H1 (cell line): Measurements from ENCODE around the gene DNAH12. TPM values are rescaled to one million over a fixed set of nuclear protein-coding genes. Genes with fewer than 3 reads are reported as not detected.

Experiments
- CTCF ChIA-PET: fragments of 300-600 bp; sonication (Branson Sonifier 250); formaldehyde crosslinking; loops from one replicate; lab custom pipeline; 2021; ENCODE audit not compliant: partially characterized antibody; lab: Charles Lee
- POLR2A ChIA-PET: fragments of 300-600 bp; sonication (Branson Sonifier 250); formaldehyde crosslinking; loops from one replicate; lab custom pipeline; 2021; ENCODE audit warnings: inconsistent platforms; ENCODE audit not compliant: partially characterized antibody; lab: Charles Lee
- DNase-seq, 2 experiments: peaks; one replicate each; pipeline versions ENCODE4 v3.0.0 to v3.0.0-alpha.2; 2010 to 2022; ENCODE audit warnings: low spot score in 2 of 2, low read depth in 1 of 2, mixed read lengths in 1 of 2
- FAIRE-seq: peaks from 2 replicates; lab custom pipeline; 2011; peaks lifted over from hg19 to GRCh38; lab: Jason Lieb, UNC
- H2AFZ ChIP-seq: 2 replicates; pipeline ENCODE4 v1.8.1; 2012; ENCODE audit warnings: low read length, inconsistent platforms
- H2AK5ac ChIP-seq: 2 replicates; pipeline ENCODE4 v1.6.1; 2013; ENCODE audit warnings: low read depth, low read length
- H2BK120ac ChIP-seq: replicated peaks from 2 replicates; pipeline ENCODE3; 2013; ENCODE audit warnings: low read depth, low read length, inconsistent platforms
- H2BK12ac ChIP-seq: 2 replicates; pipeline ENCODE4 v1.6.1; 2013; ENCODE audit warnings: low read depth, low read length
- H2BK15ac ChIP-seq: 2 replicates; pipeline ENCODE4 v1.6.1; 2013; ENCODE audit warnings: low read length
- H2BK20ac ChIP-seq: 2 replicates; pipeline ENCODE4 v1.6.1; 2013; ENCODE audit warnings: low read length
- H2BK5ac ChIP-seq: 2 replicates; pipeline ENCODE4 v1.6.1; 2013; ENCODE audit warnings: low read depth, low read length
- H3K14ac ChIP-seq: 2 replicates; pipeline ENCODE4 v1.6.1; 2013; ENCODE audit warnings: inconsistent platforms; ENCODE audit not compliant: insufficient read length
- H3K18ac ChIP-seq: 2 replicates; pipeline ENCODE4 v1.6.1; 2013; ENCODE audit warnings: low read length; ENCODE audit errors: extremely low read depth
- H3K23ac ChIP-seq: 2 replicates; pipeline ENCODE4 v1.6.1; 2013; ENCODE audit warnings: inconsistent platforms; ENCODE audit not compliant: insufficient read length
- H3K23me2 ChIP-seq: 2 replicates; pipeline ENCODE4 v1.6.1; 2013; ENCODE audit warnings: low read depth, low read length
- H3K27ac ChIP-seq: 2 replicates; pipeline ENCODE4 v1.6.1; 2011; ENCODE audit warnings: low read depth, low read length, inconsistent platforms
- H3K27me3 ChIP-seq, 4 experiments: replicated peaks in 1 of 4; 1 replicate in 1 of 4; 2 replicates in 3 of 4; pipeline versions ENCODE4 v1.6.1 to v1.8.1; 2011 to 2013; ENCODE audit warnings: low read length in 3 of 4, mild to moderate bottlenecking in 3 of 4, inconsistent platforms in 2 of 4, mixed read lengths in 2 of 4, moderate library complexity in 1 of 4; ENCODE audit not compliant: control insufficient read depth in 3 of 4, insufficient read depth in 3 of 4; ENCODE audit errors: extremely low read depth in 1 of 4
- H3K36me3 ChIP-seq, 4 experiments: 2 replicates each; pipeline versions ENCODE4 v1.6.1 to v1.8.1; 2011 to 2013; ENCODE audit warnings: mild to moderate bottlenecking in 4 of 4, low read length in 3 of 4, moderate library complexity in 2 of 4, control low read depth in 1 of 4, inconsistent platforms in 1 of 4; ENCODE audit not compliant: insufficient read depth in 4 of 4, control insufficient read depth in 2 of 4
- H3K4ac ChIP-seq: replicated peaks from 2 replicates; pipeline ENCODE3; 2013; ENCODE audit warnings: low read length, low read depth, mixed read lengths, inconsistent platforms; ENCODE audit not compliant: insufficient read length
- H3K4me1 ChIP-seq, 4 experiments: replicated peaks in 1 of 4; 1 replicate in 1 of 4; 2 replicates in 3 of 4; pipeline versions ENCODE4 v1.6.1 to v1.8.1; 2011 to 2013; ENCODE audit warnings: low read length in 3 of 4, inconsistent platforms in 2 of 4, mixed read lengths in 1 of 4; ENCODE audit not compliant: insufficient read depth in 4 of 4, control insufficient read depth in 3 of 4
- H3K4me2 ChIP-seq, 2 experiments: 2 replicates each; pipeline versions ENCODE4 v1.6.1 to v1.8.1; 2011 to 2013; ENCODE audit warnings: low read depth in 2 of 2, low read length in 2 of 2, control low read depth in 1 of 2, inconsistent platforms in 1 of 2, mild to moderate bottlenecking in 1 of 2; ENCODE audit not compliant: insufficient read depth in 1 of 2
- H3K4me3 ChIP-seq, 4 experiments: fragments of 200-600, 300-600 bp in 1 of 4; sonication (generic), shearing (Covaris generic), sonication (Bioruptor Twin) in 1 of 4; 2 replicates each; pipeline versions ENCODE4 v1.5.1 to v1.8.1; 2011 to 2016; ENCODE audit warnings: low read length in 4 of 4, low read depth in 3 of 4, control low read depth in 2 of 4, inconsistent platforms in 2 of 4, mild to moderate bottlenecking in 2 of 4, mixed read lengths in 1 of 4, moderate library complexity in 1 of 4; ENCODE audit not compliant: insufficient read depth in 2 of 4; ENCODE audit errors: extremely low read depth in 1 of 4
- H3K56ac ChIP-seq: replicated peaks from 2 replicates; pipeline ENCODE3; 2013; ENCODE audit warnings: low read depth, mild to moderate bottlenecking, mixed read lengths, low read length, inconsistent platforms; ENCODE audit not compliant: insufficient read length
- H3K79me1 ChIP-seq: 2 replicates; pipeline ENCODE4 v1.6.1; 2013; ENCODE audit warnings: low read depth, low read length, control low read depth
- H3K79me2 ChIP-seq, 2 experiments: 2 replicates each; pipeline versions ENCODE4 v1.6.1 to v1.8.1; 2012 to 2013; ENCODE audit warnings: low read length in 2 of 2, mild to moderate bottlenecking in 2 of 2, inconsistent platforms in 1 of 2; ENCODE audit not compliant: insufficient read depth in 2 of 2, control insufficient read depth in 1 of 2
- H3K9ac ChIP-seq, 4 experiments: replicated peaks in 1 of 4; 1 replicate in 1 of 4; 2 replicates in 3 of 4; pipeline versions ENCODE4 v1.6.1 to v1.8.1; 2011 to 2013; ENCODE audit warnings: low read depth in 3 of 4, low read length in 3 of 4, control low read depth in 2 of 4, mild to moderate bottlenecking in 2 of 4, moderate library complexity in 2 of 4, inconsistent platforms in 1 of 4; ENCODE audit errors: extremely low read depth in 1 of 4
- H3K9me3 ChIP-seq, 2 experiments: 2 replicates each; pipeline versions ENCODE4 v1.6.1 to v1.8.1; 2012 to 2013; ENCODE audit warnings: mild to moderate bottlenecking in 2 of 2, moderate library complexity in 2 of 2, control low read depth in 1 of 2, inconsistent platforms in 1 of 2, low read depth in 1 of 2, low read length in 1 of 2, mixed read lengths in 1 of 2; ENCODE audit not compliant: insufficient read depth in 2 of 2
- H4K20me1 ChIP-seq, 2 experiments: replicated peaks in 1 of 2; 2 replicates each; pipeline versions ENCODE3 to v1.8.1; 2011 to 2013; ENCODE audit warnings: inconsistent platforms in 2 of 2, low read length in 2 of 2, mild to moderate bottlenecking in 1 of 2; ENCODE audit not compliant: insufficient read depth in 2 of 2, control insufficient read depth in 1 of 2
- H4K5ac ChIP-seq: 2 replicates; pipeline ENCODE4 v1.6.1; 2013; ENCODE audit warnings: low read length, low read depth, mixed read lengths, inconsistent platforms; ENCODE audit not compliant: insufficient read length
- H4K8ac ChIP-seq: 2 replicates; pipeline ENCODE4 v1.8.0; 2013; ENCODE audit warnings: mild to moderate bottlenecking, moderate library complexity, low read length, inconsistent platforms; ENCODE audit not compliant: insufficient read depth; ENCODE audit errors: extremely low read depth
- H4K91ac ChIP-seq: replicated peaks from 2 replicates; pipeline ENCODE3; 2013; ENCODE audit warnings: low read length, mixed read lengths, inconsistent platforms; ENCODE audit not compliant: insufficient read length
- CHD2 ChIP-seq: IDR thresholded peaks from 2 replicates; pipeline ENCODE4 v1.6.1; 2012; ENCODE audit warnings: low read length, improper control_type of control experiment
- CTCF ChIP-seq, 3 experiments: IDR thresholded peaks; 1 replicate in 2 of 3; 2 replicates in 1 of 3; pipeline versions ENCODE4 v1.5.1 to v1.6.1; 2011; ENCODE audit warnings: low read length in 3 of 3, mild to moderate bottlenecking in 3 of 3, inconsistent platforms in 2 of 3, low read depth in 1 of 3, moderate library complexity in 1 of 3; ENCODE audit not compliant: insufficient read depth in 1 of 3; ENCODE audit errors: control extremely low read depth in 1 of 3
- HDAC6 ChIP-seq: IDR thresholded peaks from one replicate; pipeline ENCODE4 v1.7.1; 2012; ENCODE audit warnings: low read depth, mild to moderate bottlenecking, inconsistent platforms, low read length, moderate library complexity
- MAX ChIP-seq: IDR thresholded peaks from 2 replicates; pipeline ENCODE4 v1.6.1; 2012; ENCODE audit warnings: inconsistent platforms
- SAP30 ChIP-seq: fragments of 300-600 bp; sonication (generic); IDR thresholded peaks from 2 replicates; pipeline ENCODE4 v1.7.1; 2012; ENCODE audit warnings: low read length, moderate library complexity, mild to moderate bottlenecking, inconsistent platforms; ENCODE audit not compliant: insufficient read depth, insufficient replicate concordance
- SIRT6 ChIP-seq: IDR thresholded peaks from one replicate; pipeline ENCODE4 v1.7.1; 2012; ENCODE audit warnings: low read length, inconsistent platforms
- TAF7 ChIP-seq: optimal IDR thresholded peaks from 2 replicates; pipeline ENCODE3; 2011; ENCODE audit warnings: low read depth, mild to moderate bottlenecking, inconsistent platforms, low read length, moderate library complexity, borderline replicate concordance
- WGBS, 2 experiments: shearing (Covaris generic) in 1 of 2; methylation state at CpG; one replicate each; pipeline versions ENCODE4 v1.1.6 to v1.1.7; 2013 to 2015; ENCODE audit warnings: low lambda C conversion rate in 2 of 2, mixed read lengths in 2 of 2, inconsistent platforms in 1 of 2, low coverage in 1 of 2, missing lambda C conversion rate in 1 of 2; ENCODE audit not compliant: insufficient replicate concordance in 2 of 2, insufficient coverage in 1 of 2, insufficient read length in 1 of 2; ENCODE audit errors: extremely low coverage in 1 of 2, missing lambda C conversion rate in 1 of 2; 5-methylcytosine and 5-hydroxymethylcytosine counted together
- polyA plus RNA-seq, 7 experiments: library from polyadenylated mRNA; depleted of rRNA in 3 of 7; stranded (reverse) in 5 of 7; unstranded in 2 of 7; fragments of >200 nt in 5 of 7; fragments of 200-250 nt in 2 of 7; gene quantifications; 1 replicate in 5 of 7; 2 replicates in 1 of 7; 4 replicates in 1 of 7; pipeline versions ENCODE4 v1.2.1 to v1.2.3, GENCODE V29; 2011 to 2013; ENCODE audit warnings: missing spikeins in 2 of 7, mixed read lengths in 2 of 7
- total RNA-seq: library from RNA; stranded (reverse); fragmentation: NEBNext Ultra II Directional; extraction: Animal tissue kit (Norgen Biotek cat#: 25700); gene quantifications from 2 replicates; pipeline ENCODE4 v1.2.1, GENCODE V29; 2021
- TF ChIP-seq, protein P1 (sequence below): IDR thresholded peaks from 2 replicates; pipeline ENCODE4 v1.6.1; 2012; ENCODE audit warnings: inconsistent platforms

Gene DNAH12
- total and polyA plus RNA-seq, 2 of the 8 experiments (the other 6 are each of a cell fraction or from before 2014, with no cell fraction given): not detected

DNA sequence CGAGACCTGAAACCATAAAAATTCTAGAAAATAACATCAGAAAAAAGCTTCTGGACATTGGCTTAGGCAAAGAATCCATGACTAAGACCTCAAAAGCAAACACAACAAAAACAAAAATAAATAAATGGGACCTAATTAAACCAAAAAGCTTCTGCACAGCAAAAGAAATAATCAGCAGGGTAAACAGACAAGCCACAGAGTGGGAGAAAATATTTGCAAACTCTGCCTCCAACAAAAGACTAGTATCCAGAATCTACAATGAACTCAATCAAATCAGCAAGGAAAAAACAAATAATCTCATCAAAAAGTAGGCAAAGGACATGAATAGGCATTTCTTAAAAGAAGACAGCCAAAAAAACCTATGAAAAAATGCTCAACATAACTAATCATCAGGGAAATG is 59.6 kb downstream of the DNAH12 start:
- no peaks in the 10 kb centered on the region for H3K79me2 ChIP-seq
- CTCF ChIA-PET: no interaction called here
- H3K14ac ChIP-seq: no peak overlapping the region

More for the DNA sequence above, 59.6 kb downstream of the DNAH12 start:
- H3K9ac ChIP-seq: no peak overlapping the region
- no peaks in the 10 kb centered on the region for H3K36me3 ChIP-seq
- no peaks in the 10 kb centered on the region for H3K27me3 ChIP-seq
- H2AK5ac ChIP-seq: no peak overlapping the region
- DNase-seq (no peak), FAIRE-seq (no peak)
- H3K9me3 ChIP-seq: no peaks in the 10 kb centered on the region
- no peaks in the 10 kb centered on the region for H3K23me2 ChIP-seq
- no peak overlapping the region for H4K5ac ChIP-seq
- H3K27ac ChIP-seq: no peak overlapping the region
- no peak overlapping the region for H2BK20ac ChIP-seq
- H4K91ac ChIP-seq: no peak overlapping the region
- H3K56ac ChIP-seq: no peak overlapping the region
- no peak overlapping the region for H2BK15ac ChIP-seq
- no peaks in the 10 kb centered on the region for H3K4me1 ChIP-seq
- H3K4me2 ChIP-seq: no peak overlapping the region
- no peak overlapping the region for H3K4me3 ChIP-seq
- H2AFZ ChIP-seq: no peak overlapping the region
- TF ChIP-seq SAP30 (no peak), CTCF (IDR thresholded peaks at IDR 0.05; ENCODE audit: control extremely low read depth in 1 of 3, insufficient read depth in 1 of 3, low read depth in 1 of 3, low read length in 3 of 3) (no peak), CHD2 (no peak), MAX (no peak), SIRT6 (no peak), TAF7 (no peak), HDAC6 (no peak)
- TF ChIP-seq, protein P1, sequence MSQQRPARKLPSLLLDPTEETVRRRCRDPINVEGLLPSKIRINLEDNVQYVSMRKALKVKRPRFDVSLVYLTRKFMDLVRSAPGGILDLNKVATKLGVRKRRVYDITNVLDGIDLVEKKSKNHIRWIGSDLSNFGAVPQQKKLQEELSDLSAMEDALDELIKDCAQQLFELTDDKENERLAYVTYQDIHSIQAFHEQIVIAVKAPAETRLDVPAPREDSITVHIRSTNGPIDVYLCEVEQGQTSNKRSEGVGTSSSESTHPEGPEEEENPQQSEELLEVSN: no peak
- H2BK12ac ChIP-seq: no peak overlapping the region
- H3K23ac ChIP-seq: no peak overlapping the region
- no peak overlapping the region for H3K4ac ChIP-seq
- no peak overlapping the region for H3K18ac ChIP-seq
- H3K79me1 ChIP-seq: no peaks in the 10 kb centered on the region
- H2BK5ac ChIP-seq: no peak overlapping the region
- H4K20me1 ChIP-seq: no peaks in the 10 kb centered on the region
- H4K8ac ChIP-seq: no peak overlapping the region
- WGBS, 2 experiments: 82% methylated on average over 1 of the region's 1 CpG; no CpG with 5 or more reads in 1 of the 2 experiments
- no peak overlapping the region for H2BK120ac ChIP-seq
- POLR2A ChIA-PET: no interaction called here
